HG03469 (cell line): ENCODE results near the gene ERGIC1.

Experiments used
- ATAC-seq: cut with Tn5 transposase; IDR thresholded peaks from one replicate; pipeline ENCODE4 v1.9.1; 2021; ENCODE audit warnings: mild to moderate bottlenecking, moderate library complexity, moderate number of reproducible peaks; ENCODE audit not compliant: unreplicated experiment

ERGIC1 gene

DNA sequence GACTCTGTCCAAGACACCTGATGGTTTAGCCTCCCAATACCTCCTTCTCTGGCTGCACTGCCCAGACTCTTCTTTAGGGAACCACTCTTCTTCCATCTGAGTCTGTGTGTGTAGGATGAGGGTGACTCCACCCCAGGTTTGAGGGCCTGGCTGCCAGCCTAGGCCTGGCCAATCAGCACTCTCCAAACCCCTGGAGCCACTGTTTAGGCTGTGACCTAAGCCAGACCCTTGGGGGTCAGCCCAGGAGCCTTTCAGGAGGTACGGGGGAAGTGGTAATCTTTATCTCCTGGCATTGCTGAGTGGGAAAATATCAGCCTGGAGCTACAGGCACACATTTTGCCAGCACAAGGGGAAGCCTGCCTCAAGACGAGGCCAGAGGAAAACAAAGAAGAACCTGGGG lies 6.2 kb upstream of the ERGIC1 start:
- ATAC-seq: no peak

DNA sequence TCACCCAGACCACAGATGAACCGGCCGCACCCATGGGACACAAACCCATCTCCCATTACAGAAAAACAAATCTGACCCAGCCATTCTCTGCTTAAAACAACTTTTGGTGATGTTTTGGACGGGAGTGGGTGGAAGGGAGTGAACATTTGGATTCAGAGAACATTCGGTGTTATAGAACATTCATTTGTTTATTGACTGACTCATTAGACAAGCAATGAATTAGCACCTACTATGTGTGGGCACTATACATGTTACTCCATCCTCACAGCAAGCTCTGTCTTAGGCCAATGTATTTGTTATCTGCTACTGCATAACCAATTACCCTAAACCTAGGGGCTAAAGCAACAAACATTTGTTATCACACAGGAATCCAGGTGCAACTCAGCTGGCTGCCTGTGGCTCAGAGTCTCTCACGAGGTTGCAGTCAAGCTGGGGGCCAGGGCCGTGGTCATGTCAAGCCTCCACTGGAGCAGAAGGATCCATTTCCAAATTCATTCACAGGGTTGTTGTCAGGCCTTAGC lies 5.1 kb upstream of the ERGIC1 start:
- no peak for ATAC-seq

DNA sequence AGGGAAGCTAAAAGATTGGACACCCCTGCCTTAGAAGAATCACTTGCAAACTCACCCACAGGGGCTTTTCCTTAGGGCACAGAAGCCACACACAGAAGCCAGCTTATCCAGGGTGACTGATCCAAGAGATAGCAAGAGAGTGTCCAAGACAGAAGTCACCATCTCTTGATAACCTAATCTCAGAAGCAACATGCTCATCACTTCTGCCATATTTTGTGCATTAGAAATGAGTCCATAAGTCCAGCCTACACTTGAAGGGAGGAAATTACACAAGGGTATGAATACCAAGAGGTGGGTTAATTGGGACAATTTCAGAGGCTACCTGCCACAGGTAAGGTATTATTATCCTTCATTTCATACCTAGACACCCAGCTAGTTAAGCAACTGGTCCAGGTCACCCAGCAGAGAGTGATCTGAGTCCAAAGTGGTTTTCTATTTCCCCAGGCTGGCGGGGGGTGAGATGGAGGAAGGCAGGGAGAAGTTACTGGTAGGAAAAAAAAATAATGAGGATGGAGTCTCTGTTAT lies 3.7 kb upstream of the ERGIC1 start:
- ATAC-seq: no peak

DNA sequence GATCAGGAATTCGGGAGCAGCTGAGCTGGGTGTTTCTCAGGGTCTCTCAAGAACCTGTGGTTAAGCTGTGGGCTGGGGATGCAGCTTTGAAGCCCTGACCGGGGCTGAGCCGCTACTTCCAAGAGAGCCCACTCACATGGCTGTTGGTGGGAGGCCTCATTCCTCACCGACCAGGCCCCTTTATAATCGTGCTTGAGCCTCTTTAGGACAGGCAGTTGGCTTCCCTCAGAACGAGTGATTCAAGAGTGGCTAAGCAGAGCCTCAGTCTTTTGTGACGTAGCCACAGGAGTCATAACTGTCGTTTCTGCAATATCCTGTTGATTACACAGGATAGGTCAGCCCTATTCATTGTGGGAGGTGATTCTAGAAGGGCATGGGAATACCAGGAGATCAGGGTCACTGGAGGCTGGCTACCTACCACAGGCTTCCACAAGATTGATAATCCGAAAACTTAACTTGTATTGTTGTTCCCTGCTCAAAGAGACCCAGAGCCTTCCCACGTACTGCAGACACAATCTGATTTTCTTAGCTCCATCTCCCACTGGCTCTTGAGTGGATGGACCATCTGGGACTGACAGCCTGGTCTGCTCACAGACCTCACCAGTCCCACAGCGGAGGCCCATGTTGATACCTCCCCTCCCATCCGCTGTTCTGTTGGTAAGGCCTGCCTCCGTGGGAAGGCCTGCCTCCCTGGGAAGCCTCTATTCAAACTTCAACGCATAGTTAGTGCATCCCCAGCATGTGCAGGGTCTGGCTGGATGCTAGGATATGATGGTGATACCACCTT lies 3.0 kb upstream of the ERGIC1 start:
- no peak for ATAC-seq

DNA sequence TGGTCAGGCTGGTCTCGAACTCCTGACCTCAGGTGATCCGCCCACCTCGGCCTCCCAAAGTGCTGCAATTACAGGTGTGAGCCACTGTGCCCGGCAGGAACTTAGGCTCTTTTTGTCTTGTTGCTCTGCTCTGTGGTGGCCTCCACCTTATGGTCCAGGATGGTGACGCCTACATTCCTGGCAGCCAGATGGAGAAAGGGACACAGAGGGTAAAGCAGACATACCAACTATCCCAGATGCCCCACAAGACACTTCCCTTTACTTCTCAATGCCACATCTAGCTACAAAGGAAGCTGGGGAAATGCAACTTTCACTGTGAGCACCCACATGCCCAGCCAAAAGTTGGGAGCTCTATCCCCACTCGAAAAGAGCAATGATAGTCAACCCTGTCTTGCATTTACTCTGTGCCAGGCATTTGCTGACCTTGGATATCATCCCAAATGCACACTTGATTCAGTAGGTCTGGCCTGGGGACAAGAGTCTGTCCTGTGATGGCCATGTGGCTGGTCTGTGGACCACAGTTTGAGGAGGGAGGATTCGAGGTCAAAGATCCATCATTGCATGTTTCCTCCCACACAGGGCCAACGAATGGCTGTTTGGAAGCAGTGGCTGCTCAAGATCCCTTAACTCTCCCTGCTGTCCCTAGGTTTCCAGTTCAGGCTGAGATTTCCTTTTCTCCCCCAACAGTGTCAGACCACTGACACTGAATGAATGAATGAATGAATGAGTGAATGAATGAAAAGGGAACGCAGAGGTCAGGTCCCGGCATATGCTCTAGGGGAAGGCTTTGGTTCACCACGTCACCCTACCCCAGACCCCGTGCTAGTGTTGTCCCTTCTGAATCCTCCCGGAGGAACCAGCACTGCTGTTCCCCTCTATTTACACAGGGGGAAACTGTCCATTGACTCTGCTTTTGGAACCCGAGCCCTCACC lies 1.4 kb upstream of the ERGIC1 start:
- no peak for ATAC-seq

DNA sequence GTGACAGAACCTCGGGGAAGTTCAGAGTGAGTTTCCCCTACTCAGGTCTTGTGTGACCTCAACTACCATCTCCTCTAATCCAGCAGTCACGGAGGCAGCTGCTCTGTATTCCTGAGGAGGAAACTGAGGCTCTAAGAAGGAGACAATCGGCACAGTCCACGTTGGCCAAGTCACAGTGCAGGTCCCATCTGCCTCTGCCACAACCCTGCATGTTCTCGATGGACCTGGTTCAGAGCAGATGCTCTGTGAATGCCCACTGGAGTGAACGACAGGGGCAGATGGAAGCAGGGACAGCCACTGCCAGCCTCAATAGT lies 722 bp upstream of the ERGIC1 start:
- ATAC-seq: no peak

DNA sequence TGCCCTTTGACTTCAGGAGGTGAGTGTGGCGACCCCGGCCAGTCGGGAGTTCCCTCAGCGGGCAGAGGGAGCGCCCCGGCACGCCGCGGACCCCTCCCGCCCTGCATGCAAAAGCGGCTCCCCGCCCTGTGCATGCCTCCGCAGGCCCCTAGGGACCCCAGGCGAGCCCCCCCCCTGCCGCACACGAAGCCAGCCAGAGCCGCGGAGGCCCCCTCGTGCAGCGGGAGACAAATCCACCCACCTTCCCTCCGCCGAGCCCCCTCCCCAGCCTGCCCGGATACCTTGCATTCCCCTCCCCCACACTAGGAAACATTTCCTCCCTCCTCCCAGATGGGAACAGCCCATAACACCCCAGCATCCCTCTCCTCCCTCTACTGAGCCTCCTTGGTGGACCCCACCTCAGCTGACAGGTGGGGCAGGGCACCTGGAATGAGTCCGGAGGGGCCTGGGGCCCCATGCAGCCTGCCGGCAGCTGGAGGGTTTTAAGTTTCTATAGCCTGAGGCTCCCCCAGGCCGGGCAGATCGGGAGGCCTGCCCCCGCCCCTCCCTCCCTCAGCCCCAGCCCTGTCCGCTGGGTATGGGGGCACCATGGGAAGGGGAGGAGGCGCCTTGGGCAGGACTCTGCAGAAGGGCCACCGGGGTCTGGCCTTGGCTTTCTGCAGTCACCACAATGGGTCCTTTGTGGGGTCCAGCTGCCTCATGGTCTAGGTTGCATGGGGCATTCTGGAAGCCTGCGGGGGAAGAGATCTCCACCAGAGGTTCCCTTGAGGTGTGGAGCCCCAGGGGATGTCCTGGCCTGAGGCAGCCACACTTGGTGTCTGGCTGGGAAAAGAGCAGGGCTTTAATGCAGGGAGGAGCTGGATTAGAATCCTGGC lies 601 bp downstream of the ERGIC1 start:
- no peak for ATAC-seq

DNA sequence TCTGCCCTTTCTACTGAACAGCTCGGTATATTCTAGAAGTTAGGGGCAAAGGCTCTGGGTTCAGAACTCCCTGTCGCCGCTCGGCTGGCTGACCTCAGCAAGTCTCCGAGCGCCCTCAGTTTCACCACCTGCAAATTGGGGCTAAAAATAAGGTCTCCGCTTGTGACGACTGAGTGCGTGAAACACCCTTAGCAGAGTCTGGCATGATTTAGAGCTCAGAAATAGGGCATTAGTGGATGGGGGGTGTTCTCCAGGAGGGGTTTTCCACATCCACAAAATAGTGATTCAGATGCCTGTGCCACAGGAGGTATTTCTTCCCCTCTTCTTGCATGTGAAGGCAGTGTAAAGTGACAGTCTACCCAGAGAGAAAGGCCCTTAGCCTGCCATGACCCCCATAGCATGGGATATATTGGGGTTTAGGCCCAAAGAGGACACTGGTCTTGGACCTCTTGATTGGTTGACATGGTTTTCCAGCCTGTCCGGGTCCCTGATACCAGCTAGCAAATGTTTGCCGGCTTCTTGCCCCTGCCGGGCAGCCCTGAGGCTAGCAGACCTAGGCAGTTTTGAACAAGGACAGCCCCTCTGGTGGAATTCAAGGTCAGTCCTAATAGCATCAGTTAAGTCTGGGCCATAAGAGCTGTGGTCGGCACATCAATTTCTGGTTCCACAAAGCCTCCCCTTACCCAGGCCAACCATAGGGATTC lies 1.4 kb downstream of the ERGIC1 start:
- ATAC-seq: no peak

DNA sequence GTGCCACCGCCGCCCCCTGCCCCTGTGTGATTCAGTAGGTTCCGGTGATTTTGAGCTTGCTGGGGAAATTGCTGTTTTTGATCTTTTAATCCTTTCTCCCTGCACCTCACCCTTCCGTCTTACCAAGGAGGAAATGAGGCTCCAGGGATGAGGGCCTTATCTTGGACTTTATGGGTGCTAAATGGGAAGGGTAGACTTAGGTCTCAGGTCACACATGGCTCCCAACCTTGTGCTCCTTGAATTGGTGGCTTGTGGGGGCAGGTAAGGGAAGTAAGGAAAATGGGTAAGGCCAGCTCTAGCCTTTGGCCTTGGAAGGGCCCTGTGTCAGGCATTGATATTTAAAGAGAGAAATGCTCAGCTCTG lies 1.9 kb downstream of the ERGIC1 start:
- no peak for ATAC-seq

DNA sequence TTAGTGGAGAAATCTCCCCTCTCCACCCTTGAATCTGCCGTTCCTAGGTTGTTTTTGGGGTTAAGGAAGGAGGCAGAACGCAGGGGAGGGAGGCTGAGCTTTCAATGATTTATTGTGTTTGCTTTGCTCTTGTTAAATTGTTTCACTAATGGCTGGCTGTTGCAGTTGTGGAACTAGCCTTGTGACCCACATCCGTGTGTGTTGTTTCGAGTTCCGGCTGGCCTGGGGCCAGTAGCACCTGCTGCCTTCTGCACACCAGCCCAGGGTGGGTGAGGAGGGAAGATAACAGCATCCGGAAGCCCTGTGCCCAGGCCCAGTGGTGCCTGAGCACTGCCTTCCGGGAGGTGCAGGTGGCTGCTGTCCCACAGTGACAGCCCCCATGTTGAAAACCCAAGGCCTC lies 3.6 kb downstream of the ERGIC1 start:
- ATAC-seq: peak; percentile 78

DNA sequence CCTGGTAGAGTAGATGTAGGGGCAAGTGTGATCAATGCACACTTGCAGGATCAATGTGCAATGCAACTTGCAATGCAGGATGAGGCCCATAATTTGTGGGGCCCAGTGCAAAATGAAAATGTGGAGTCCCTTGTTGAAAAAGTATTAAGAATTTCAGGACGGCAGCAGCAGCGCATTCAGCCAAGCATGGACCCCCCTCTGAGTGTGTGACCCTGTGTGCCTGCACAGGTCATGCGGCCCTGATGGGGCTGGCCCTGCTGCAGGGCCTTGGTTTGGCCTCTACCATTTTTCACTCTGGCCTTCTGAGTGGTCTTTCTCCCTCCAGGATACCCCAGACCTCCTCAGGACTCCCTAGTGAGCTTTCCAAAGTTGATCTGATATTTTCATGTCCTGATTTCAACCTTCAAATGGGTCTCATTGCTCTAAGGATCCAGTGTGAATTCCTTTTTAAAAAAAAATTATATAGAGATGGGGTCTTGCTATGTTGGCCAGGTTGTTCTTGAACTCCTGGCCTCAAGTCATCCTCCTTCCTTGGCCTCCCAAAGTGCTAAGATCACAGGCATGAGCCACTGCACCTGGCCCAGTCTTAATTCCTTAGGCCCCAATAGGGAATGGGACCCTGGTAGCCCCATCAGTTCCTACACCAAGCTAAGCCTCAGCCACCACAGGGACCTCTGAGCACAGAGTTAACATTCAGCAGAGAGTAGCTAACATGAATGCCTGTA lies 4.3 kb downstream of the ERGIC1 start:
- no peak for ATAC-seq

DNA sequence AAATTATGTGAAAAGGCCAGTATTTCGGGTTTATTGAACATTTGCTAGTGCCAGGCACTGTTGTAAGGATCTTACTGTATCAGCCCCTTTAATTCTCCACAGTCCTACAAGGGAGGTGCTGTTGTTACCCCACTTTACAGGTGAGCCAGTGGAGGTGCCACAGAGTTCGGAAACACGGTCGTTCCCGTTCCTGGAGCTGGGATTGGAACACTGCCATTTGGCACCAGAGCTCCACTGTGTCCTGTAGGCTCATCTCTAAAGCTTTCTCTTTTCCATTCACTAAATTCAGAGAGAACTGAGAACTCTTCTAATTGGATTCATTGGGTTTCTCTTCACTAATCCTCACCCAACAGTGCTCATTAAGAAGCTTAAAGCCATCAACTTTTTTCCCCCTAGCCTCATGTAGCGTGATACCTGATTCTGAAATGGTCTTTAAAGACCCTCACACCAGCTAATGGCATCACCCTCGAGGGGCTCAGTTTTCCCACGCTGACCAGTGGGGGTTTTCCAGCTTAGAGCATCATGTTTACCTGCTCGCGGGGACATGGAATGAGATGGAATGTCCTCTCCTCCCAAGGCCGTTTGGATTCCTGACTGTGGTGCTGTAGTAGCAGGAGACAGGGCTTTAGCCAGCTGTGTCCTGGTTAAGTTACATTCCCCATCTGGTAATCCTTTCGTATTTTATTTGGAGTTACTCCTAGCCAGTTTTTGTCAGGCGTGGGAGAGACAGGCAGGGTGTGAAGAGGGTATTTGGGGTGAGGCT lies 5.8 kb downstream of the ERGIC1 start:
- no peak for ATAC-seq

DNA sequence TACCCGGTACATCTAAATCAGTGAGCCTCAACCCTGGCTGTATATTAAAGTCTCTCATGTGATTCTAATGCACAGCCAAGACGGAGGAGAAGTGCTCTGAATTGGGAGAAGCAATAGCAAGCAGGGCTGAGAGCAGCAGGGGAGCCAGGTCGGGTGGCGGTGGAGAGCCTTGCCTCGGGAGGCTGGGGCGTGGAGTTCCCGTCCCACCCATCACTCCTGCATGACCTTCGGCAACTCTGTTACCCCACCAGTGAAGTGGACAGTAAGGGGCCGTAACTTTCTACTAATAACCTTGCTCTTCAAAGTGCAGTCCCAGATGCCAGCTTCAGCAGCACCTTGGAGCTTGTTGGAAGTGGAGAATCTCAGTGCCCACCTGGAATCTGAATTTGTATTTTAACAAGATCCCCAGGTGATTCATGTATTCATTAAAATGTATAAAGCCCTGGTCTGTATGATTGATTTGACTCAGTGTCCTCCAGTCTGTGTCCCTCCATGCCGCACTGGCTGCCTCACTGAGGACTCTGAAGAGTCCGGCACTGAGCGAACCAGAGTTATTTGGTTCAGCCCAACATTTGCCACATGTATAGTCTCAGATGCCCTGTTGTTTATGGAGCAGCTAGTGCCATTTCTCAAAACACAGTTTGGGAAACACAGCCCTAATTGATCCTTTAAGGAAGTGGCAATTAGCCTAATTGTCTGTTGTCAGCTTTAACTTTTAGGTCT lies 6.5 kb downstream of the ERGIC1 start:
- ATAC-seq: no peak

DNA sequence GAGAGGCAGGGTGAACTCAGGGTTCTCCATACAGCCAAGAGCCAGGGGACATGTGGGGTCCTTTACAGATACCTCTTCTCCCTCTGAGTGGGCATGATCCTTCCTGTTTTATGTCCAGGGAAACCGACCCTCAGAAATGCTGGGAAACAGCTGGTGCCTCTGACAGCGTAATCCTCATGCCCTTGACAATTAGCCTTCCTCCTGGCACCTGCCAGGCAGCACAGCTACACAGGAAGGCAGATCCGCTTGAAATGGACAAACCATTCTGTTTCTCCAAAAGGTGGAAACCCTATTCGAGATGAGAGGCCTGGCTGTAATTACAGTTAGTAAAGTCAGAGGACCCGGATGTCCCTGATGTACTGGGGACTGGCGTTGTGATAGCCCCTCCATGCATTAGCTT lies 7.2 kb downstream of the ERGIC1 start:
- no peak for ATAC-seq

DNA sequence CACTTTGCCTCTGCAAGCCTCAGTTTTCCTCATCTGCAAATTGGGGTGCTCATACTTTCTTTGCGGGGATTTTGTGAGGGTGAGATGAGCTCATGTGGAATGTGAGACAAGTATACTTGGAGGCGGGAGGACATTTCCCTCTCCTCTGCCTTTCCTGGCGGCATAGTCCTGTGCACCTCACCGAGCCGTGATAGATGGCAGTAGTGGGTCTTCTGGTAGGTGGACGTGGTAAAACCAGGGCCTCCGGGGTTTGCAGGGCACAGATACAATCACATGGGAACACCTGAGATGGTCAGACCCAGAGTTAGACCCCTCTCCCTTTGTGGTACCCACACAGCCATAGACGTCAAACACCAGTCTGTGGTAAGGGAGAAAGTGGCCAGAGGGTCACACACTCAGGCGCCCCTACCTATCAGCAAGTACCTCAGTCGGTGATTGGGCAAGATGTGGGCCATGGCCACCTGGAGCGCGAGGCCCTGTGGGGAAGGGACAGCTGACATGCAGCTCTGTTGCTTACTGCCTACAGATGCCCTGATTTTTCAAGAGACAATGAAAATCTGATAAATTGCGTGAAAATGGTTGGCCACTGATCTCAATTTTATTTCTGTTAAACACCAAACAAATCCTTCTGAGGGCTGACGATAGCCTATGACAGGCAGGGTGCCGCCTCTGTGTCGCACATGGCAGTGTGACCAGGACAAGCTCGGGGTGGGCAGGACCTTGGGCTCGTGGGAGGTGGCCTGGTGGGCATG lies 9.9 kb downstream of the ERGIC1 start:
- ATAC-seq: no peak

DNA sequence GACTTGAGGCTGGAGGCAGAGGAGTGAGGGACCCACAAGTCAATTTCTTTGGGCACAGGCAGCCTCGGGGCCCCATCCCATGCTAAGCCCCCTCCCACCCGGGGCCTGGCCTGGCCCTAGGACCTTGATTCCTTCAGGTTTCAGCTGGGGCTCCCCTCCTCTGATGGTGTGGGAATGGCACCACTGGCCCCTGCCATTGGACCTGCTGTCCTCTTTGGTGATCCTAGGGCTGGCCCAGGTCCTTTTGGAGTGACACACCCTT lies 10.5 kb downstream of the ERGIC1 start:
- no peak for ATAC-seq

DNA sequence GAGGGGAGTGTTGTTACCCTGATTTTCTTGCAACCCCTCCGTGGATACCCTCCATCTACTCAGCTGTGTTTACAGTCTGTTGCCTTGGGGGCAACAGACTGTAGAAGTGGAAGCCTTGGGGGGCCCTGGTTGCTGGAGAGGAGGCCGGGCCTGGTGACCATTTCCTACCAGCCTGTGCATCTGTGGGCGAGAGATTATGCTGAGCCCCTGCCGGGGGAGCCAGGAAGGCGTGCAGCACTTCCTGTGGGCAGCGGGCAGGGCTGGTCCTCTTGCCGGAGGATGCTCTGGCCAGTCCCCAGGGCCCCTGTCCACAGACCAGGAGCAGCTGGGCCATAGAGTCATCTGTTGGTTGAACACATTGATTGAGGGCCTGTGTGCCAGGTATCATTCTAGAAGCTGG lies 11.1 kb downstream of the ERGIC1 start:
- no peak for ATAC-seq

DNA sequence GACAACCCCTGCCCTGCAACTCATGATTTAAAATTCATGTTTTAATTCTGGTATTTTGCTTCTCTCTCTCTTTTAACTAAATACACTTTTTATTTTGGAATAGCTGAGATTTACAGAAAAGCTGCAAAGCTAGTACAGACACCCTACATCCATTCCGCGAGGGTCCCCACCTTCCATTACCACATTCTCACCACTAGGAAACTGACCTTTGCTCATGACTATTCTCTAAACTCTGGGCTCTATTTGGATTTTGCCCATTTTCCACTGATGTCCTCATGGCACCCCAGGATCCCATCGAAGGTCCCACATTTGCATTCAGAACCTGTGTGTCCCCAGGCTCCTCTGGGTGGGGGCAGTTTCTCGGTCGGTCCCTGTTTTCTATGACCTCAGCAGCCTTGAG lies 11.5 kb downstream of the ERGIC1 start:
- no peak for ATAC-seq
